ENCODE measurements around the gene EZH2.

Gene EZH2

DNA sequence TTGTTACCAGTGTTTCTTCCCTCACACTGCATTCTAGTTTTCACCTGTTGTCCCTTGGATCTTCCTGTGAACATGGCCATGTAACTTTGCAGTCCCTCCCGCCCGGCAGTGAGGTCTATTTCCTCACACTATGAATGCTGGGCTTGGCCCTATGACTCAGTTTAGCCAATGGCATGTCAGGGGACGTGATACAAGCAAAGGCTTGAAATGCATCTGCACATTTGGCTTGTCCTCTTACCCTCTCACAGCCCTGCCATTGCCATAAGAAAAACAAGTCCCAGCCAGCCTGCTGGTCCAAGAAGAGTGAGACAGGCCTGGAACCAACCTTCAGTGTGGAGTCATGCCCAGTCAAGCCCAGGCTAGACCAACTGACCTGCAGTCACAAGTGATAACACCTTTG lies 17.1 kb upstream of the EZH2 start:
- no peak for DNase-seq

DNA sequence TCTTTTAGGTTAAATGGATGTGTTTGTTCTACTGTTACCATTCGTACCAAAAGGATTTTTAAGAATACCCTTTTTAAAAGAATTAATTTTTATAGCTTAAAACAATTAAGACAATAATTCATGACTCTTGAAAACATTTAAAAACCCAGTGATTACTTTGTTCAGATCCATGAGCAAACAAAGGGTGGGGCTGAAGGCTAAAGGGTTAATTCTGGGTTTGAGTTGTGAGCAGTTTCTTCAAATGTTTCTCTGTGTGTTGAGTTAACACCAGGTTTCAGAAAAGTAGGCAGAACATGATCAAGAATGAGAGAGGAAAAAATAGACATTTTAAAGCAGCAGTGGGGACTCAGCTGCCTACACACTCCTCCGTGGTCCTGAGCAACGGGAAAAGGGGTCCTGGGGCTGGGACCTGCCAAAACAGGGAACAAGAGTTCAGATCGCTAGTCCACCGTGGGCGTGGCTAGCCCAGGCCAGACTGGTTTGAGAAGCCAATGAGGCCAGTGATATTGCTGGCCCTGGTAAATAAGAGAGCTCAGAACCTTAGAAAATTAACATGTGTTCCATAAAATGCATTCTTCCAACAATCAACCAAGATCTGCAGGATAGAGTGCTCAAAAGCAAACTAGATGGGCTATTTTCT lies 14.9 kb upstream of the EZH2 start:
- no peak for DNase-seq

DNA sequence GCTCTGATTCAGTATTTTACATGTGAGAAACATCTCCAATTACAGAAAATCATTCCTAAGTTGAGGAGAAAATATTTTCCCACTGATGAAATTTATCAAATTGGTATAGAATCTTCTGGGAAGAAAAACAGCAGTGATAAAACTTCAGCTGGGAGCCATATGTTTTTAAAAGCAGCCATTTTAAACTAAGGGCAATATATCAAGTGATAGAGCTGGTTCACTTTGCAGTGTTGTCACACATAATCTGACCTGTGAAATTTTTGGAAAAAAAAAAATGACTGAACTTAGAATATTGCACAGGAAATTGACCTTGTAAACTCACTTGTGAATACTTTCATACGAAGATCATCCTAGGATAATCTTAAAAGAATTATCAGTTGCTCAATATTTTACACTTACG lies 10.5 kb upstream of the EZH2 start:
- no peak for DNase-seq

DNA sequence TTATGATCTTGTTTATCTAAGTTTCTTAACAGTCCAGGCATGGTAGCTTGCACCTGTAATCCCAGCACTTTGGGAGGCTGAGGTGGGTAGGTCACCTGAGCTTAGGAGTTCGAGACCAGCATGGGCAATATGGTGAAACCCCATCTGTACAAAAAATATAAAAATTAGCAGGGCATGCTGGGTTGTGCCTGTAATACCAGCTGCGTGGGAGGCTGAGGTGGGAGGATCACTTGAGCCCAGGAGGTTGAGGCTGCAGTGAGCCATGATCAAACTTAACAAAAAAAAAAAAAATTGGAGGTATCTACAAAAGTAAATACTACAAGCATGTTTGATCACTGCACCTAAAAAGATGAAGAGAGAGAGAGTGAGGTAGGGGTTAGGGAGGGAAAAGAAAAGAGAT lies 9.0 kb upstream of the EZH2 start:
- DNase-seq: no peak

DNA sequence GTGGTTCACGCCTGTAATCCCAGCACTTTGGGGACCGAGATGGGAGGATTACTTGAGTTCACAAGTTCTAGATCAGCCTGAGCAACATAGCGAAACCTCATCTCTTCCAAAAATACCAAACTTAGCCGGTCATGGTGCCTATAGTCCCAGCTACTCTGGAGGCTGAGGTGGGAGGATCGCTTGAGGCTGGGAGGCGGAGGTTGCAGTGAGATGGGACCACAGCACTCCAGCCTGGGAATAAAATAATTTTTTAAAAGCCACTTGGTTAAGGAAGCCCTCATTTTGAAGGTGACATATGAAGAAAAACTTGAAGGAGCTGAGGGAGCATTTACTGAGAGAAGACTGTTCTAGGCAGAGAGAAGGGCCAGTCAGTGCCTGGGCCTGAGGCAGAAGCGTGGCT lies 4.2 kb upstream of the EZH2 start:
- no peak for DNase-seq

DNA sequence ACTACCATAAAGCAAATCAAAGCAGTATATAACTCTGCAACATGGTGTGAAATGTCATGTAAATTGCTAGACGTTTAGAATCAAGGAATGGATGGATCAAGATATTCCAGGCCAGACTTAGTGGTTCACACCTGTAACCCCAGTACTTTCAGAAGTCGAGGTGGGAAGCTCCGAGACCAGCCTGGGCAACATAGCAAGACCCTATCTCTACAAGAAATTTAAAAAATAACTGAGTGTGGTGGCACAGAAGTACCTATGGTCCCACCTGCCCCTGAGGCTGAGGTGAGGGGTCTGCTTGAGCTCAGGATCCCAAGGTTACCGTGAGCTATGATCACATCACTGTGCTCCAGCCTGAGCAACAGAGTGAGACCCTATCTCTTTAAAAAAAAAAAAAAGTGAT lies 2.8 kb upstream of the EZH2 start:
- DNase-seq: no peak

DNA sequence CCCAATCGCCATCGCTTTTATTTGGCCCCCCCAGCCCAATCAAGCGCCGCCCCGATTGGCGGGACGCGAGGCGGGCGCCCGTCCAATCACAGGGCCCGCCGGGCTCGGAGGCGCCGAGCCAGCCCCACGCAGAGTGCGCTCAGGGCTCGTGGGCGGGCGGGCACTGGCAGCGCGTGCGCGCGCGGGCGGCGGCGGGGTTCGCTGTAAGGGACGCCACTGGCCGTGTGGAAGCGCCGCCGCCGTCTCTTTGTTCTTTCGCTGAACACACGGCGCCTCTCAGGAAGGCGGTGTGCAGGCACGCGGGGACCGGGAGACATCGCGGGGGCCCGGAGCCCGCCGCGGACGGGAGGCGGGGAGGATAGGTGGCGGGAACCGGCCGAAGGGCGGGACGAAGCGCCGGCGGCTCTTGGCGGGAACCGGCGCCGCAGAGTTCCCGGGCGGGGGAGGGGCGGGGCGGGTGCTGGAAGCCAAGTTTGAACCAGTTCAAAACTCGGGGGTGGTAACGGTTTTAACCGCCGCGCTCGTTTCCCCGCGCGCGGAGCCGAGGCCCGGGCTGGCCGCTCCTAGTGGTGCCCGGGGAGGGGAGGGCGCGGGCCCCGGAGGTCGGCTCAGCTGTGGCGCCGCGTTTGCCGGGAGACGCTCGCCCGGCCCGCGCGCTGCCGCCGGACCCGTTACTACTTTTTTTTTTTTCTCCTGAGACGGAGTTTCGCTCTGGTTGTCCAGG lies 370 bp upstream of the EZH2 start:
- DNase-seq: peak; percentile 53 to 94 (median 89)

DNA sequence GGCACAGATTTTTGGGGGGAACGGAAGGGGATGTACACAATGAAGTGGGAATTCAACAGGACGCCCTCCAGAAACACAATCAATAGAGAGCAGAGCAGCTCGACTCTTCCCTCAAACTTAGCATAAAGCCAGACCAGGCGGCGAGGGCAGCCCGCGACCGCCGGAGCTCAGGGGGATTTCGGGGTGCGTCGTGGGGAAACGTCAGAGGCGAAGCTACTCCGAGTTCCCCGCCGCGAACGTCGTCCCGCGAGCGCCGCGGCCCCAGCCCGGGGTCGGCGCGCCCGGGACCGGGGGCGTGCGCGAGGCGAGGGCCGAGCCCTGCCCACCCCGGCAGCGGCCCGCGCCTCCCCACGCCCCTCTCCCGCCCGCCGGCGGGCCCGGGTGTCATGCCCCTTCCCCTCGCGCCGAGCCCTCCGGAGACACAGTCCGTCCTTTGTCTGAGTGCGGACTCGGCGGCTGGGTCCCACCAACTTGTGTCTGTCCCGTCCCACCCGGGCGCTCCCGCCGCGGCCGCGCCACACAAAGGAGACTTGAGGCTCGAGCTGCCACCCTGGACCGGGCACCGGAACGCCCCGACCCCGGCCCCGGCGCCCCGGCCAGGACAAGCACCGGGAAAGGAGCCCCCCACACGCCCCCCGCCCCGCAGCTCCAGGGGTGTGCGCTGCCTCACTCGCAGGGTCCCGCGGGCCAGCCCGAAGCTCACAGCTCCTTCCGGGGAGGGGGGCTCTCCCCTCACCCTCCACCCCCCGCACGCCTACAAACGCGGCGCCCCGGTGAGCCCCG lies 634 bp downstream of the EZH2 start:
- DNase-seq: peak in 30 of 58 donors; percentile 1 to 69 (median 30)

DNA sequence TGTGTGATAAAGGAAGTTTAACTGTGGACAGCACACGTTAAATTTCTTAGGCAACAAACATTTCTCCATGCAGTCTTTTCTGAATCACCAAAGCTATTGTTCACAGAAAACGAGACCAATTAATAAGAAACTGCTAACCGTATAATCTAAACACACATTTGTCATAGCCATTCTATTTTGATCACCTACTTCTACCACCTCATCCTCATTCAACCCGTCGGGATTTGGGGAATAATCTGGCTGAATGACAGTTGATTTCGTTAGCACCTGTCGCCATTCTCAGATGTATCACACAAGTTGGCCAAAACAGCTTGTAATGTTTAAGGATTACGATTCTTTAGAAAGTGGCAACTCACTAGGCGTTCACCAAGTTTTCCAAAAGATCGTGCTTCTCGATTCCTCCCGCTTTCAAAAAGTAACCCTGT lies 1.2 kb downstream of the EZH2 start:
- DNase-seq: peak in 1 of 58 donors; percentile 9

DNA sequence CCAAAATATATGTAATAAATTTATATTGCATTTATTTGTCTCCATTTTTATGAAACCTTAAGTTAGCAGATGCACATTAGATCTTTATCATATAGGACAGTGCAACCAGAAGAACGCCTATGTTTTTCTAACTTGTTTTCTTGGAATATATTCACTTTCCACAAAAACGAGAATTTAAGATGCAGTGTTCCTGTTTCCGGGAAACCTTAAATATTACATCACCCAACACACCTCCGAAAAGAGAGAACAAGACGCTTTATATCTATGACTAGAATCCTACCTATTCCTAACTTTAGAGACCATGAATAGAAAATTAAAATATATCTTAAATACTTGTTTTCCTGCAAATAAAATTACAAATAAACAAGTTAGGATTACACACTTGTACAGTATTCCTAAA lies 1.9 kb downstream of the EZH2 start:
- no peak for DNase-seq

DNA sequence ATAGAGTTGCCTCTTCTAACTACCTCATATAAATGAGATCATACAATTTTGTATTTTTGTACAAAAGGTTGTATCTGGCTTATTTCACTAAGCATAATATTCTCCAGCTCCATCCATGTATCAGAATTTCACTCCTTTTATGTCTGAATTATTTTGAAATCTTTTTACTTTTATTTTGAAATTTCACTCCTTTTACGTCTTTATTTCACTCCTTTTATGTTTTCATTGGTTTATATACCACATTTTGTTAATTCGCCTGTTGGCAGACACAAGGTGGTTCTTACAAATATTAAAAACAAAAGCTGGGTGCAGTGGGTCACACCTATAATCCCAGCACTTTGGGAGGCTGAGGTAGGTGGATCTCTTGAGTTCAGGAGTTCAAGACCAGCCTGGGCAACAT lies 5.8 kb downstream of the EZH2 start:
- no peak for DNase-seq

DNA sequence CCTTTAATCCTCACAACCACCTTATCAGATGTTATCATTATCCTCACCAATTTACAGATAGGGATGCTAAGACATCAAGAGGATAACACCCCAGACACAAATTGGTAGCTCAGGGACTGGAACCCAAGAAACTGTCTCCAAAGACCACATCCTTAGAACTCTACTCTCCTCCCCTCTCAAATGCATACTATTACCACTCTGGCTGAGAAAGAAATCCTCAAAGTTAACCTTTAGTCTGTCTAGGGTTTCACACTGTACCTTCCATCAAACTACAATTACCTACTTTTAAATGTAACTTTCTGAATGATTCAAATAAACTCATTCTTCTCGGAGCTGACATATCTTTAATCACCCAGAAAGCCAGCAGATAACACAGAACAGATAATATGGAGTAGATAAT lies 6.6 kb downstream of the EZH2 start:
- DNase-seq: no peak

DNA sequence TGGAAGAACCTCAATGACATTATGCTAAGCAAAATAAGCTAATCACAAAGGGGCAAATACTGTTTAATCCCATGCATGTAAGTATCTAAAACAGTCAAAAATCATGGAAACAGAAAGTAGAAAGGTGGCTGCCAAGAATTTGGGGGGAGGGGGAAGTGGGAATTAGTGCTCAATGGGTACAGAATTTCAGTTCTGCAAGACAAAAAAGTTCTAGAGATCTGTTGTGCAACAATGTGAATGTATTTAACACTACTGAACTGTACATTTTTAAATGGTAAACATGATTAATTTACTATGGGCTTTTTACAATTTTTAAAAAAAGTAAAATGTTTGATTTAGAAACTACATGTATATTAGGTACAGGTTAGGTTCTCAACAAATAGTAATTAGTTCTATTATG lies 11.9 kb downstream of the EZH2 start:
- no peak for DNase-seq

DNA sequence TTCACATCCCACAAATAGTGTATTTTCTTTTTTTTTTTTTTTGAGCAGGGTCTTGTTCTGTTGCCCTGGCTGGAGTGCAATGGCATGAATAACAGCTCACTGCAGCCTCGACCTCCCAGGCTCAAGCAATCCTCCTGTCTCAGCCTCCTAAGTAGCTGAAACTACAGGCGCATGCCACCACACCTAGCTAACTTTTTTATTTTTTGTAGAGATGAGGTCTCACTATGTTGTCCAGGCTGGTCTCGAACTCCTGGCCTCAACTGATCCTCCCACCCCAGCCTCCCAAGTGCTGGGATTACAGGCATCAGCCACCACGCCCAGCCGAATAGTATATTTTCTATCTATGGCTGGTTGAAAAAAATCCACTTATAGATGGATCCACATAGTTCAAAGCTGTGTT lies 12.5 kb downstream of the EZH2 start:
- DNase-seq: no peak

DNA sequence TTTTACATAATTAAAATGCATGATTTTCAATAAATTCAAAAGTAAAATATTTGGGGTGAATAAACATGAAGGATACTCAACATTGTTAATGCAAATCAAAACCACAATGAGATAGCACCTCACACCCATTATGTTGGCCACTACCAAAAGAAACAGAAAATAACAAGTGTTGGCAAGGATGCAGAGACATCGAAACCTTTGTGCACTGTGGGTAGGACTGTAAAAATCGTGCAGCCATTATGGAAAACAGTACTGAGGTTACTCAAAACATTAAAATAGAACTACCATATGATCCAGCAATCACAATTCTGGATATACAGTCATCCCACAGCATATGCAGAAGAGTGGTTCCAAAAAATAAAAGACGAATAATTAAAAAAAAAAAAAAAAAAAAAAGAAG lies 13.1 kb downstream of the EZH2 start:
- DNase-seq: no peak

DNA sequence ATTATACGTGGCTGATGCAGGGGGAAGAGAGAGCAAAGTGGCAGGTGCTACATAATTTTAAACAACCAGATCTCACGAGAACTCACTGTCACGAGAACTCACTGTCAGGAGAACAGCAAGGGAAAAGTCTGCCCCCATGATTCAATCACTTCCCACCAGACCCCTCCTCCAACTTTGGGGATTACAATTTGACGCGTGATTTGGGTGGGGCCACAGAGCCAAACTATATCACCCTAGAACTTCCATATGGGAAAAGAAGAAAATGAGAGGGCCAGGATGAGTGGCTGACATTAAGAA lies 15.8 kb downstream of the EZH2 start:
- no peak for DNase-seq

DNA sequence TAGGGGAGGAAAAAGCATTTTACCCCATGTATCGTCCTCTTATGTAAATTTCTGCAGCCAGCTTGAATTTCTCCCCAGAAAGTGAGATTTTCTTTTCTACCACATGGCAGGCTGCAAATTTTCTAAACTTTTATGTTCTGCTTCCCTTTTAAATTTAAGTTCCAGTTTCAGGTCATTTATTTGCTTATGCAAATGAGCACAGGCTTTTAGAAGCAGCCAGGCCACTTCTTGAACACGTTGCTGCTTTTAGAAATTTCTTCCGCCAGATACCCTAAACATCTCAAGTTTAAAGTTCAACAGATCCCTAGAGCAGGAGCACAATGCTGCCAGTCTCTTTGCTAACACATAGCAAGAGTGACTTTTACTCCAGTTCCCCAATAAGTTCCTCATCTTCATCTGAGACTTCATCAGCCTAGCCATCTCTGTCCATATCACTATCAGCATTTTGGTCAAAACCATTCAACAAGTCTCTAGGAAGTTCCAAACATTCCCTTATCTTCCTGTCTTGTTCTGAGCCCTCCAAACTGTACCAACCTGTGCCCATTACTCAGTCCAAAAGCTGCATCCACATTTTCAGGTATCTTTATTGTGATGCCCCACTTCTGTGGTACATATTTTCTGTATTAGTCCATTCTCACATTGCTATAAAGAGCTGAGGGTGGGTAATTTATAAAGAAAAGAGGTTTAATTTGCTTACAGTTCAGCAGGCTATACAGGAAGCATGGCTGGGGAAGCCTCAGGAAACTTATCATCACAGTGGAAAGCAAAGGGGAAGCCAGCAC lies 16.3 kb downstream of the EZH2 start:
- no peak for DNase-seq

DNA sequence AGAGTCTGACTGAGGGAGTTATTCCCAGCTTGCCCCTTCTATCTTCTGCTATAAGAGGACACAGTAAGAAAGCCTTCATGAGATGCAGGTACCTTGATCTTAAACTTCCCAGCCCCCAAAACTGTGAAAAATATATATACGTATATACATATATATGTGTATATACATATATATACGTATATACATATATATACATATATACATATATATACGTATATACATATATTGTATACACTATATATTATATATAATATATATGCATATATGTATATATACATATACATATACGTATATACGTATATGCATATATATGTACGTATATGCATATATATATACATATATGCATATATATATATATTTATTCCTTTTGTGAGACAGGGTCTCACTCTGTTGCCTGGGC lies 17.7 kb downstream of the EZH2 start:
- DNase-seq: no peak

DNA sequence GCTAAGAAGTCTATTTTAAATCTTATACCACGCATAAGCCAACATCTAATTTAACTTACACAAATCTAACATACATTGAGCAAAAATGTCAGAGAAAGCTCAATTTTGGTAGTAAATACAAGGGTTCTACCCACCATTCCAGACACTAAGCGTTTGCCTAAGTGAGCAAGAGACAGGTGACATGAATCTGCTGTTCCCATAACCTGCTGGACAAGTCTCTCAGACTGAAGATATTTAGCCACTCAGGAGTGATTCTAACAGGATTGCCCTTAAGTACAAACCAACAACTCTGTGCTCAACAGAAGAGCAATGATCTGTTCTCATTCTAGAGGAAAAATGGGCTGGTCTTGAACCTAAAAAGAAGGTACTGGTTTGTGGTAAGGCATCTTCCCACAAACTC lies 18.8 kb downstream of the EZH2 start:
- no peak for DNase-seq

DNA sequence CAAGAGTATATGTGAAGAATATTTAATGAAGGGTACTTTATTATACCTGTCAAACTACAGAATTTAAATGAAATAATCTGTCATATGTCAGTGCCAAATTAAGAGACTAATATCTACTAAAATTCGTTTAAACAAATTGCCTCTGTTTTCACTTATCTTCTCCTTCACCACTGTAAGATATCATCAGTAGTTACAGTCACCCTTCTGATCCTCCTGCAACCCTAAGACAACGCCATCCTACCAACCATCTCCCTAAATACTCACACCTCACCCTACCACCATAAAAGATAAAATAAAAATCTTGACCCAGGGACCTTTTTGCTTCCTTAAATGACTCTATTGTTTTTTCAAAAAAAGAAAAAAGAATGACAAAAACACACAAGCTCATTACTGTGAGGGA lies 20.8 kb downstream of the EZH2 start:
- DNase-seq: no peak

DNA sequence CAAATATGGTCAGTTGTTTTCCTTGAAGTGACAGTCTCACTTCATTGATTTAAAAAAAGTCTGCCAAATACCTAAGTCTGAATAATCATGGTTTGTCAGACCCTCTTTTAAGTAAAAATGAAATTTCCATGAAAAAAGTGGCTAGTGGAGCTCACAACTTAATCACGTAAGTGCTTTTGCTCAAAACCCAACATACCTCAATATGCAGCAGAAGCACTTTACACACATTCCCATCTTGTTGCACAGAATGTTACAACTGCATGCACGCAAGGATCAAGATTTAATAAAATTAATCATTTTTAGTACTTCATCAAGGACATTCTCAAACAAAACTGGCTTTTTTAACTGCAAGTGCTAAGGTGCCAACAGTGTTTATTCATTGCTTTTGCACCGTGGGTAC lies 21.6 kb downstream of the EZH2 start:
- DNase-seq: no peak

DNA sequence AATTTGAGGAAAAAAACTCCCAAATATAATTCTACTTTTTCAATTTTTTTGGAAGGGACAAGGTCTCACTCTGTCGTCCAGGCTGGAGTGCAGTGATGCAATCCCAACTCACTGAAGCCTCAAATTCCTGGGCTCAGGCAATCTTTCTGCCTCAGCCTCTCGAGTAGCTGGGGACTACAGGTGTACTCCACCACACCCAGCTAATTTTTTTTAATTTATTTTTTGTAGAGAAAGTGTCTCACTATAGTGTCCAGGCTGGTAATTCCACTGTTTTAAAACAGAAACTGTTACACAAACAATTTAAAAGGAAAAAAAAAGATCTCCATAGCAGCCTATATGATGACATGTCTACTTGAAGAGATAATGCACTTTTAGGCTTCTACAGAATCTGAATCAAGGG lies 25.6 kb downstream of the EZH2 start:
- DNase-seq: no peak
